ENCODE measurements around the gene RAB31.
"Not testable (repeated sequence)": the region's sequence is repeated elsewhere in the genome, so short reads cannot be mapped to it uniquely, and the experiment has no call there.

The RAB31 gene

GRCh38 chr18:9848170-9848879, 140.2 kb downstream of the RAB31 start:
- DNase-seq = no peak

DNA sequence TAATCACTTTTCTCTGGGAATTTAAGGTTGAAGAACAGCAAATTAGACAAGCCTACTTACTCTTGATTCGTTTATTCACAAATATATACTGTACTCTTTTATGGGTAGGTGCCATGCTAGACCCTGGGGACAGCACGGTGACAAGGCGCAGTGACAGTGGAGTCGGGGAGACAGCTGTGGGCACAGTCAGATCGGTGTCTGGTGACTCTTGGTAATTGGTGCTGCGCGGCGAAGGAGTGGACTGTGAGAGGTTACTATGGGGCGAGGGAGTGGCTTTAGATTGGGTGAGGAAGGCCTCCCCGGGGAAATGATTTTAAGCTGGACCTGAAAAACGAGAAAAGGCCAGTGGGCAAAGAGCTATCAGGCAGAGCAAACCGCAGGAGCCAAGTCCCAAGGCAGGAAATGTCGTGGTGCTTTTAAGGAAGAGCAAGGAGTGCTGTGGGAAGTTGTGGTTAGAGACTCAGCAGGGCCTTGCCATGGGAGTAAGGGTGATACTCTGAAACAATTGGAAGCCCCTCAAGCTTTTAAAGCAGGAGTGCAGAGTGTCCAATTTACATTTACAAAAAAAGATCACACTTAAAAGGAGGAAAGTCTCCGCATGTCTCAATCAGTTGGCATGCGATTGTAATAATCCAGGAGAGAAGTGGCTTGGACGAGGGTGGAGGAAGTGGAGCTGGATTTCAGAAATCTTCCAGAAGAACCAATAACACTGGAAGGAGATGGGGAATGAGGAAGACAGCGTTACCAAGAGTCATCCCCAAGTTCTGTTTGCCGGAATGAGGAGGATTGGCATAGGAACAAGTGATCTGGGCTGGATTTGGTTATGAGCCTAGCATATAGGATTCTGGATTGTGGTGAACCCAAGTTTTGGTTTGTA, 141.5 kb downstream of the RAB31 start:
- no peak for DNase-seq

GRCh38 chr18:9850309-9850708, 142.2 kb downstream of the RAB31 start:
- DNase-seq = no peak

- no peak for DNase-seq
These were observed 143.4 kb downstream of the RAB31 start for GRCh38 chr18:9851511-9851910.

- DNase-seq = no peak
These were observed 144.4 kb downstream of the RAB31 start for GRCh38 chr18:9852266-9853081.

DNA sequence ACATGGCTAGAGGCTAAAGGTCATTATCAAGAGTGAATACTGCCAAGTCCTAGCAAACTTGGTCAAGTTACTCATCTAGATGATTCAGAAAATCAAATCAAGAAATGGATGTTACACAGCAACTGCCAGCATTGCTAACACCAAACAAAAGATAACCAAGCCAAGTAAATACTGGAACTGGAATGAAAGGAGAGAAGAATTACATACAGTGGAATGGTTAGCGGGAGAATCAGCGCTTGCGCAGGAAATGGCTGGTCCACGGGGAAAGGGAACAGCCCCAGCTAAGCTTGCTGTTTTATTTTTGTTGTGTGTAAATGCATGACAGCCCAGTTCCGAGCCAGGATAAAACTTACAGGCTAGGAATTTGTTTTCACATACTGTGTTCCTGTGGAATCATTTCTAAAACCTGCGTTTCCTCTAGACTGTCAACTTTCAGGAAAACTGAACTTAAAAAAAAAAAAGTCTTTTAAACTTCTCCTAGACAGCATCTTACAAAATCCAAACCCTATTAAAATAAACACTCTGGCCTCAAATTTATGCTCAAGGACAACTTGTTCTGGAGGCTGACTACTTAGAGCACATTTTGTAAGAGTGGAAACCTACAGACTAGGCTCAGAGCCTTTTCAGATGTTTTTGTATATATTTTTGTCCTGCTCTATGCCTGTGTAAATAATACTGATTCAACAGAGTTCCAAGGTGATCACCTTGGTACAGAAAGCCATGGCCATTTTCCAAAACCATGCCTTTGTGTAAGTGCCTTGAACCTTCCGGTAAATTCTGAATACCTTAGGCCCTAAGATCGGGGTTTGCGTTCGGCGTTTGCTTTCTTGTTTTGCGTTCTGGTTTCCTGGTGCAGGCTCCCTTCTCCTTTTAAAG, 146.9 kb downstream of the RAB31 start:
- DNase-seq = no peak

- no peak for DNase-seq
These were observed 147.6 kb downstream of the RAB31 start for GRCh38 chr18:9855681-9856080.

GRCh38 chr18:9856092-9856491, 148.0 kb downstream of the RAB31 start:
- no peak for DNase-seq

DNA sequence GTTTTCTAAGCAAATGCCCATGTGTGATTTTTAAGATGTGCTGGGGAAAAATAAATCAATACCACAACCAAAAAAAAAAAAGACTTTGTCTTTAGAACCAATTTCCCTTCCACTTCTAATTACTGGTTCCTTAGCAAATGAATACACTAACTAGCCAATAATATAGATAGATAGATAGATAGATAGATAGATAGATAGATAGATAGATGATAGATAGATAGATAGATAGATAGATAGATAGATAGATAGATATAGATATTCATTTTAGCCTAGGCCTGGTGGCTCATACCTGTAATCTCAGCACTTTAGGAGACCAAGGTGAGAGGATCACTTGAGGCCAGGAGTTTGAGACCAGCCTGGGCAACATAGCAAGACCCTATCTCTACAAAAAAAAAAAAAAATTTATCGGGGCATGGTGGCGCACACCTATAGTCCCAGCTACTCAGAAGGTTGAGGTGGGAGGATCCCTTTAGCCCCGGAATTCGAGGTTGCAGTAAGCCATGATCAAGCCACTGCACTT, 149.4 kb downstream of the RAB31 start:
- DNase-seq = not testable (repeated sequence)

DNA sequence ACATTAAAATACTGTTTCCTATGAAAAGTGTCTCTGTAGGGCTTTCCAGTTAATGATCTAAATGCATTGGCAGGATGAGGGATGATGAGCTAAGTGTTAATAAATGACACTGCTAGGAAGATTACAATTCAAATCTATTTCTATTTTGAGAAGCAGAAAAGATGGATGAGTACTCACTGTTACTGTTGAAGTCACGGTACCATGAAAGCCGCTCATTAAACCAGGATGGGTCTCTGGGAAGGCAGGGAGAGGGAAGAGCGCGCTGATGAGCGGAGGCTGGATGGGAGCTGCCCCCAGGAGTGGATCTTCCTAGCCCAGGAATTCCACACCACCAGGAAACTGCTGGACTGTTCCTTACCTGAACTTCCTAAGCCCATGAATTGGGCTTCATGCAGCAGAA, 150.5 kb downstream of the RAB31 start:
- no peak for DNase-seq

GRCh38 chr18:9859232-9859631, 151.1 kb downstream of the RAB31 start:
- DNase-seq = no peak

- DNase-seq = no peak
These were observed 152.6 kb downstream of the RAB31 start for GRCh38 chr18:9860682-9861081.

GRCh38 chr18:9861157-9861556, 153.1 kb downstream of the RAB31 start:
- no peak for DNase-seq

GRCh38 chr18:9861933-9862332, 153.8 kb downstream of the RAB31 start:
- DNase-seq = no peak

DNA sequence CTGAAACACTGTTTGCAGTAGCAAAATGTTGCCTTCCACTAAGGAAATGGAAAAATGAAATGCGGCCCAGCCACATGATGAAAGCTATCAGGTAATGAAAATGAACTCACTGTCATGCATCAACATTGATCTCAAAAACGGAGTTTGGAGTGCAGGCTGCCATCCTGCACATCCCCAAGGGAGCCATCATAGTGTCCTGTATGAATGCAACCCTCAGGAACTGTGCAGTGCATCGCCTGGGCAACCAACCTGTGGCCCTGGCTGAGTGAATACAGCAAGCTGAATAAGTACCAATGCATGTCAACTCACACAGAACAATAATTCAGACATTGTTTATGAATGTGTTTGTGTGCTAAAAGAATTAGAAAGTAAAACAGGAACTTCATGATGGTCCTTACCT, 154.6 kb downstream of the RAB31 start:
- DNase-seq = no peak

DNA sequence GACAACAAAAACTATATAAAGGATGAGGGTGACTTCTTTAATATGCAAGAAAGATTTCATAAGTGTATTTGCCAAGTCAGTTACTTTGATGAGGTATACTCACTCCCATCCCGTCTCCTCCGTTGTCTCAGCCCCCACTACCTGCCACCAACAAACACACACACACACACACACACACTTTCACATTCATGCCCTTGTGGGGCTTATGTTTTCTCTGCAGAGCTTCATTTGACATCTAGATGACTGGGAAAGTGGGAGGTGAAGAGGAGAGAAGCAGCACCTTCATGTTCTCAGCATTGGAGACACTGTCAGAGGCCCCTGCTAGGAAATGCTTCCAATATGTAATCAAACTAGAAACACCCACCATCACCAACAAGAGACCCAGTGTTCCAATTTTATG, 155.2 kb downstream of the RAB31 start:
- DNase-seq = no peak

DNA sequence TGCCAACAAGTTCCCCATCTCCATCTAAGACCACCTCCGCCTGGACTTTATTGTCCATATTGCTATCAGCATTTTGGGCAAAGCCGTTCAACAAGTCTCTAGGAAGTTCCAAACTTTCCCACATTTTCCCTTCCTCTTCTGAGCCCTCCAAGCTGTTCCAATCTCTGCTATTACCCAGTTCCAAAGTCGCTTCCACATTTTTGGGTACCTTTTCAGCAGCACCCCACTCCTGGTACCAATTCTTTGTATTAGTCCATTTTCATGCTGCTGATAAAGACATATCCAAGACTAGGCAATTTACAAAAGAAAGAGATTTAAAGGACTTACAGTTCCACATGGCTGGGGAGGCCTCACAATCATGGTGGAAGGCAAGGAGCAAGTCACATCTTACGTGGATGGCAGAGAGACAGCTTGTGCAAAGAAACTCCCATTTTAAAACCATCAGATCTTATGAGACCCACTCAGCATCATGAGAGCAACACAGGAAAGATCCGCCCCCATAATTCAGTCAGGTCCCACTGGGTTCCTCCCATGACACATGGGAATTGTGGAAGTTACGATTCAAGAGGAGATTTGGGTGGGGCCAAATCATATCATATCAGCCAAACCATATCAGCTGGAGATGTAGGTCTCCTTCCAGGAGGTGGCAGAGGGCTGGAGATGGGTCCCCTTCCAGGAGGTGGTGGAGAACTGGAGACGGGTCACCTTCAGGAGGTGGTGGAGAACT, 157.8 kb downstream of the RAB31 start:
- no peak for DNase-seq

GRCh38 chr18:9866627-9867026, 158.5 kb downstream of the RAB31 start:
- DNase-seq = no peak

DNA sequence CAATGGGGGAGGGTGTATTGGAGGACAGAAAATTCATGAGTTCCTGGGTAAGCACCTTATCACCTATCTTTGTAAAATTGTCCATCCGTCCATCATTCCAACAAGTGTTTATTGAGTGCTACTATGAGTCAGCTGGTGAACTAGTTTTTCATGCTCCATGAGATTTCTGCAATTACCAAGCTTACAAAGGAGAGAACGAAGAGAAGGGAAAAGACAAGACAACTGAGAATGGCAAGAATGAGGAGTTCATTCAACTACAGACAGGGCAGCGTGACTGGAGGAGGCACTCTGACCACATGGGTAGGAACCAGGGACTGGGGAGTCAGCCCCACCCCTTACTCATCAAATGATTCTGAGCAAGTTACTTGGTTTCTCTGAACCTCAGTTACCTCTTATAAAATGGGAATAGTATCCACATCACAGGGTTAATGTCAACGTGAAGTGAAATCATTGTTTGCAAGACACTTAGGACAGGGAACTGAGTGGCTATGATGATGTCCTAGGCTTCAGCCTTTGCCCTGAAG, 159.0 kb downstream of the RAB31 start:
- no peak for DNase-seq

- no peak for DNase-seq
These were observed 161.0 kb downstream of the RAB31 start for GRCh38 chr18:9868857-9869714.
